GM18498 (cell line): Measurements from ENCODE around the gene FCAR.
"Not testable (repeated sequence)": the region's sequence is repeated elsewhere in the genome, so short reads cannot be mapped to it uniquely, and the experiment has no call there.

Source experiments
- ATAC-seq: cut with Tn5 transposase; IDR thresholded peaks from one replicate; pipeline ENCODE4 v1.9.1; 2021; ENCODE audit warnings: mild to moderate bottlenecking, moderate library complexity; ENCODE audit not compliant: unreplicated experiment

The FCAR gene

DNA sequence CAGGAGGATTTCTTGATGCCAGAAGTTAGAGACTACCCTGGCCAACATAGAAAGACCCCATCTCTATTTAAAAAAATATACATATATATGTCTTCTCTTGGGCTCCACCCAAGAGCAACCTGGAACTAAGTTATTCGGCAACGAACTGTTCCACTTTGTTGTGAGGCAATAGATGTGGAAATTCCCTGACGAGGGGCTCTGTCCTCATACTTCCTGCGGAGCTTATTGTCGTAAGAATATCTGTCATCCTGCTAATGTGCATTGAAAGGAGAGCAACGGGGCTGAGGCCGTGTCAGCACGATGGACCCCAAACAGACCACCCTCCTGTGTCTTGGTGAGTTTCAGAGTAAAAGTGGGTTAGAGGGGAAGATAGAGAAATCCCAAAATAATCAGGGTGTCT lies at the start of gene FCAR:
Gene FCAR, plus strand, starts transcription at position 246 of the 400 bp plus-strand sequence. Its CDS starts 55 bp downstream, at position 301.
- no peak for ATAC-seq

DNA sequence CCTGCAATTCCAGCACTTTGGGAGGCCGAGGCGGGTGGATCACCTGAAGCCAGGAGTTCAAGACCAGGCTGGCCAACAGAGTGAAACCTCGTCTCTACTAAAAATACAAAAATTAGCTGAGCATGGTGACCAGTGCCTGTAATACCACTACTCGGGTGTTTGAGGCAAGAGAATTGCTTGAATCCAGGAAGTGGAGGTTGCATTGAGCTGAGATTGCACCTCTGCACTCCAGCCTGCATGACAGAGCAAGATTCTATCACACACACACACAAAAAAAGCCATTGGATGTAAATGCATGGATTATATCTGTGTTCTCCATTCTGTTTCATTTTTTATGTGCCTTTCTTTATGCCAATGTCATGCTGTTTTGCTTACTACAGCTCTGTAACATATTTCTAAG lies 49.6 kb upstream of the FCAR start:
- ATAC-seq = not testable (repeated sequence)

DNA sequence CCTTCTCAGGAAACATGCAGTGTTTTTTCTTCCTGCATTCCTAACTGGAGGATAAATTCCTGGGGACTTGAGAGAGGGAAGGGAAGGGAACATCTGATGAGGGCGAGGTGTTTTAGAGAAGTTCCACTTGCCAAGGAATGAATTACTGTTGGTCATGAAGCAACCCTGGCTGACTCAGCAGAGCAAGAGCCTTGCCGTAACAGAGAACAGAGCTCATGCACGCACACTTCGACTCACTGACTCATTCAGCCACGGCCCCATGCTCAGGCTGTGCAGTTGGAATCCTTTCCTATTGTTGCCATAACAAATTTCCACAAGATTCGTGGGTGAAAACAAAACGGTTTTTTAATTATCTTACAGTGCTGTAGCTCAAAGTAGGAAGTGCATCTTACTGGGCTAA lies 48.7 kb upstream of the FCAR start:
- ATAC-seq = not testable (repeated sequence)

DNA sequence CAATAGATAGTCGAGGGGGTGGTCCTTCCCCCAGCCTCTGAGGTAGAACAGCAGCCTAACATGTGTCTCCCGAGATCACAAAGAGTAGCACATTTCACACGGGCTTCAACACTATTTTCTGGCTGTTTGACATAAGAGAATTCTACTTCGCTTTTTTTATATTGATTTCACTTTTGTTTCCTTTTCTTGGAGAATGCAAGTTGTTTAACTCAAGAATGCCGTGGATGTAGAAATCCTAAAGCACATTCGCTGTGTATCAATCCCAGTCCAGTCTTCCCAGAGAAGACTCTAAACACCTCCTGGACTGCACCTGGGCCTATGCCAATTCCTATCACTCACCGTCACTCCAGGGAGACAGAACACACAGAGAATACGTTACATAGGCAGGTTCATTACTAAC lies 46.0 kb upstream of the FCAR start:
- ATAC-seq = not testable (repeated sequence)

DNA sequence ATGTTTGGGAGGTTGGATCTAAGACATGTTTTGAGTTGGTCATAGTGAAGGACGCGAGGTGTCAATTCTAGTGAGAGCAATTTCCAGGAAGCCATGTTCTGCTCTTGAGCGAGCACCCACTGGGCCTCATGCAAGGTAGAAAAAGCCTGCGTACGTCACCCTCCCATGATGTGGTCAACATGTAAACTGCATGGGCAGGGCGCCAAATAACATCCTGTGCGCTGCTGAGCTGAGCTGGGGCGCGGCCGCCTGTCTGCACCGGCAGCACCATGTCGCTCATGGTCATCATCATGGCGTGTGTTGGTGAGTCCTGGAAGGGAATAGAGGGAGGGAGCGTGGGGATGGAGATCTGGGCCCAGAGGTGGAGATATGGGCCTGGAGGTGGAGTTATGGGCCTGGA lies 41.5 kb upstream of the FCAR start, which contains the start of gene KIR2DS4:
Gene KIR2DS4, plus strand, starts transcription at position 181 of the 400 bp plus-strand sequence.
- not testable (repeated sequence) for ATAC-seq

DNA sequence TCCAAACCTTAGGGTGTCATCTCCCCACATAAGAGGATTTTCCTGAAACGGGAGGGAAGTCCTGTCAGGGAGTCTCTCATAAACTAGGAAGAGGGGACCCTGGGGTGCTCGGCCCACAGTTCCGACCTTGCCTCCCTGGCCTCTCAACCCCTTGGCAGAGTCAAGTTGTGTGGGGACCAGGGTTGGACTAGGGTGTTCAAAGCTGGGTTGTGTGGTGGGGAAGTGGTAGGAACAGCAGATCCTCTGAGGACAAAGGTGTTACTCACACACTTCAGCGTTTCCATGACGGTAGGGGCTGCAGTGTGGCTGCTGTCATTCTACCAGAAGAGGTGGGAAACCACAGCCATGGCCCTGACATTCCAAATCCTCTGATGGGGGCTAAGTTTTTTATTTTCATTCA lies 38.9 kb upstream of the FCAR start:
- ATAC-seq = not testable (repeated sequence)

DNA sequence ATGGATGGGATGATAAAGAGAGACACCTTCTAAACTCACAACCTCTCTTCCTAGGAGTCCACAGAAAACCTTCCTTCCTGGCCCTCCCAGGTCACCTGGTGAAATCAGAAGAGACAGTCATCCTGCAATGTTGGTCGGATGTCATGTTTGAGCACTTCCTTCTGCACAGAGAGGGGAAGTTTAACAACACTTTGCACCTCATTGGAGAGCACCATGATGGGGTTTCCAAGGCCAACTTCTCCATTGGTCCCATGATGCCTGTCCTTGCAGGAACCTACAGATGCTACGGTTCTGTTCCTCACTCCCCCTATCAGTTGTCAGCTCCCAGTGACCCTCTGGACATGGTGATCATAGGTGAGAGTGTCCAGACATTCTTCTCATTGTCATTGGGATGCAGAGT lies 36.5 kb upstream of the FCAR start:
- not testable (repeated sequence) for ATAC-seq

DNA sequence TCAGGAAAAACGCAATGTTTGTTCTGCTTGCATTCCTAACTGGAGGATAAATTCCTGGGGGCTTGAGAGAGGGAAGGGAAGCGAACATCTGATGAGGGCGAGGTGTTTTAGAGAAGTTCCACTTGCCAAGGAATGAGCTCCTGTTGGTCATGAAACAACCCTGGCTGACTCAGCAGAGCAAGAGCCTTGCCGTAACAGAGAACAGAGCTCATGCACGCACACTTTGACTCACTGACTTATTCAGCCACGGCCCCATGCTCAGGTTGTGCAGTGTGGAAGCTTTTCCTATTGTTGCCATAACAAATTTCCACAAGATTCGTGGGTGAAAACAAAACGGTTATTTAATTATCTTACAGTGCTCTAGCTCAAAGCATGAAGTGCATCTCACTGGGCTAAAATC lies 30.9 kb upstream of the FCAR start:
- not testable (repeated sequence) for ATAC-seq

DNA sequence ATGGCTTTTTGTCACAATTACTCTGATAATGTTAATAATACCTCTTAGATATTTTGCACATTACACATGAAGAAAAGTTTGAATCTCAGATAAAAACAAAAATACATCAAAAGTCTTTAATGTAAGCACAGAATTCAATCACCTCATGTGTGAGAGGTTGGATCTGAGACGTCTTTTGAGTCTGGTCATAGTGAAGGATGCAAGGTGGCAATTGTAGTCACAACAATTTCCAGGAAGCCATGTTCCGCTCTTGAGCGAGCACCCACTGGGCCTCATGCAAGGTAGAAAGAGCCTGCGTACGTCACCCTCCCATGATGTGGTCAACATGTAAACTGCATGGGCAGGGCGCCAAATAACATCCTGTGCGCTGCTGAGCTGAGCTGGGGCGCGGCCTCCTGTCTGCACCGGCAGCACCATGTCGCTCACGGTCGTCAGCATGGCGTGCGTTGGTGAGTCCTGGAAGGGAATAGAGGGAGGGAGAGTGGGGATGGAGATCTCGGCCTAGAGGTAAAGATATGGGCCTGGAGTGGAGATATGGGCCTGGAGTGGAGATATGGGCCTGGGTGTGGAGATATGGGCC lies 23.9 kb upstream of the FCAR start, which contains the start of gene KIR3DL2:
Gene KIR3DL2, plus strand, starts transcription at position 383 of the 580 bp plus-strand sequence. Its CDS starts 33 bp downstream, at position 416.
- not testable (repeated sequence) for ATAC-seq

DNA sequence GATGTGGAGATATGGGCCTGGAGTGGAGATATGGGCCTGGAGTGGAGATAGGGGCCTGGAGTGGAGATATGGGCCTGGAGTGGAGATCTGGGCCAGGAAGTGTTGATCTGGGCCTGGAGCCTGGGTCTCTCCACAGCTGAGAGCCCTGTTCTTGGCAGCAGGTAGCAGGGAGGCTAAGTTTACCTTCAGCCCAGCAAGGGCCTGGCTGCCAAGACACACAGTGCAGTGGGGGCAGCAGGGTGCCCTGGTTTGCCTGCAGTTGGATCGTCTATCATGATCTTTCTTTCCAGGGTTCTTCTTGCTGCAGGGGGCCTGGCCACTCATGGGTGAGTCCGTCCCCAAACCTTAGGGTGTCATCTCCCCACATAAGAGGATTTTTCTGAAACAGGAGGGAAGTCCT lies 23.1 kb upstream of the FCAR start:
- no peak for ATAC-seq

DNA sequence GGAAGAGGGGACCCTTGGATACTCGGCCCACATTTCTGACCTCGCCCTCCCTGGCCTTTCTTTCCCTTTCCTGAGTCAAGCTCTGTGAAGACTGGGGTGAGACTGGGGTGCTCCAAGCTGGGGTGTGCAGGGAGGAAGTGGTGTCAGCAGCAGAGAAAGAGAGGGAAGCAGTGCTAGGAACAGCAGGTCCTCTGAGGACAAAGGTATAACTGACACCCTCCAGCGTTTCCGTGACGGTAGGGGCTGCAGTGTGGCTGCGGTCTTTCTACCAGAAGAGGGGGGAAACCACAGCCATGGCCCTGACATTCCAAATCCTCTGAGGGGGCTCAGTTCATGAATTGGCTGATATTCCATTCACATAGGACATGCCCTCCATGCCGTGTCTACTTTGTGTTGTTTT lies 22.7 kb upstream of the FCAR start:
- no peak for ATAC-seq

DNA sequence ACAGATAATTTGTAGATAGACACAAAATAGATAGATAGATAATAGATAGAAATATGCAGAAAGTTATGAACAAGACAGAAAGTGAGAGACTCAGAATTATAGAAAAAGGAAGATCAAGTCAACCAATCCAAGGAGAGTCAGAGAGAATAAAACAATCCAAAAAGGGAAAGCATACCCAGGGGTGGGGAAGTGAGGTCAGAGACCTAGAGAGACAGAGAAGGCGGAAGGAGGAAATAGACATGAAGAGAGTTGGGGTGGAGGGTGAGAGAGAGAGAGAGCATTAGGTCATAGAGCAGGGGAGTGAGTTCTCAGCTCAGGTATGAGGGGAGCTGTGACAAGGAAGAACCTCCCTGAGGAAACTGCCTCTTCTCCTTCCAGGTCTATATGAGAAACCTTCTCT lies 18.8 kb upstream of the FCAR start:
- not testable (repeated sequence) for ATAC-seq

DNA sequence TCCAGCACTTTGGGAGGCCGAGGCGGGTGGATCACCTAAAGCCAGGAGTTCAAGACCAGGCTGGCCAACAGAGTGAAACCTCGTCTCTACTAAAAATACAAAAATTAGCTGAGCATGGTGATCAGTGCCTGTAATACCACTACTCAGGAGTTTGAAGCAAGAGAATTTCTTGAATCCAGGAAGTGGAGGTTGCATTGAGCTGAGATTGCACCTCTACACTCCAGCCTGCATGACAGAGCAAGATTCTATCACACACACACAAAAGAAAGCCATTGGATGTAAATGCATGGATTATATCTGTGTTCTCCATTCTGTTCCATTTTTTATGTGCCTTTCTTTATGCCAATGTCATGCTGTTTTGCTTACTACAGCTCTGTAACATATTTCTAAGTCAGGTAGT lies 15.6 kb upstream of the FCAR start:
- ATAC-seq = not testable (repeated sequence)

DNA sequence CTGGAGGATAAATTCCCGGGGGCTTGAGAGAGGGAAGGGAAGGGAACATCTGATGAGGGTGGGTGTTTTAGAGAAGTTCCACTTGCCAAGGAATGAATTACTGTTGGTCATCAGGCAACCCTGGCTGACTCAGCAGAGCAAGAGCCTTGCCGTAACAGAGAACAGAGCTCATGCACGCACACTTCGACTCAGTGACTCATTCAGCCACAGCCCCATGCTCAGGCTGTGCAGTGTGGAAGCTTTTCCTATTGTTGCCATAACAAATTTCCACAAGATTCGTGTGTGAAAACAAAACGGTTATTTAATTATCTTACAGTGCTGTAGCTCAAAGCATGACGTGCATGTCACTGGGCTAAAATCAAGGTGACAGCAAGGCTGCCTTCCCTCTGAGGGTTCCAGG lies 14.6 kb upstream of the FCAR start:
- ATAC-seq = not testable (repeated sequence)

DNA sequence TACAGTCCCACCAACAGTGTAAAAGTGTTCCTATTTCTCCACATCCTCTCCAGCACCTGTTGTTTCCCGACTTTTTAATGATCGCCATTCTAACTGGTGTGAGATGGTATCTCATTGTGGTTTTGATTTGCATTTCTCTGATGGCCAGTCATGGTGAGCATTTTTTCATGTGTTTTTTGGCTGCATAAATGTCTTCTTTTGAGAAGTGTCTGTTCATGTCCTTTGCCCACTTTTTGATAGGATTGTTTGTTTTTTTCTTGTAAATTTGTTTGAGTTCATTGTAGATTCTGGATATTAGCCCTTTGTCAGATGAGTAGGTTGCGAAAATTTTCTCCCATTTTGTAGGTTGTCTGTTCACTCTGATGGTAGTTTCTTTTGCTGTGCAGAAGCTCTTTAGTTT lies 10.6 kb upstream of the FCAR start:
- ATAC-seq = not testable (repeated sequence)

DNA sequence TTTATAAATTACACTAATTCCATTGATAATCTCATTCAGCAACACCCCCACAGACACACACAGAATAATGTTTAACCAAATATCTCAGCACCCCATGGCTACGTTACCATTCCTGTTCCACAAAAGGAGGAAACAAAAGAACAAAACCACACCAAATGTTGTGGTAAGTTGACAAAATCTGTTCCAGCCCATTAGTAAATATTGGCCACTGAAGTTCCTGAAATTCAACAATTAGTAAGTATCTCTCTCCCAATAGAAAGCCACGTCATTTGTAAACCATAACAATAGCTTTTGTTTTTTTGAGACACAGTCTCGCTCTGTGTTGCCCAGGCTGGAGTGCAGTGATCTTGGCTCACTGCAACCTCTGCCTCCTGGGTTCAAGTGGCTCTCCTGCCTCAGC lies 2.3 kb upstream of the FCAR start:
- ATAC-seq = no peak

DNA sequence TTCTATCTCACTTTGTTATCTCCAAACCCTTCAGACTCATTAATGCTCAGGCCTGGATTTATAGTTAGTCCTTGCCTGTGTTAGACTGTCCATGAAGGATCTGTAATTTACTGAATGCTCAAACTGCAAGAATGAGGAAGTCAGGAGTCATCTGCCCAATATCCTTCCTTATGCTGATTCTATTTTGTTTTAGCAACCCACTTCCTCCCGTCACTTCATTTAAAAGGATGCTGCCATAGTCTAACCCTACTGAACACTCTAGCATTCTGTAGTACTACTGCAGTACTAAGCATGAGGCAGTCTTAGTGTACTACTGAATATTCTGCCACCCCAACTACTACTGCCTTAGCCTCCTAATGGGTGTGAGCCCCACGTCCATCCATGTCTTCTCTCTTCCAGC lies 1.5 kb downstream of the FCAR start:
- no peak for ATAC-seq

DNA sequence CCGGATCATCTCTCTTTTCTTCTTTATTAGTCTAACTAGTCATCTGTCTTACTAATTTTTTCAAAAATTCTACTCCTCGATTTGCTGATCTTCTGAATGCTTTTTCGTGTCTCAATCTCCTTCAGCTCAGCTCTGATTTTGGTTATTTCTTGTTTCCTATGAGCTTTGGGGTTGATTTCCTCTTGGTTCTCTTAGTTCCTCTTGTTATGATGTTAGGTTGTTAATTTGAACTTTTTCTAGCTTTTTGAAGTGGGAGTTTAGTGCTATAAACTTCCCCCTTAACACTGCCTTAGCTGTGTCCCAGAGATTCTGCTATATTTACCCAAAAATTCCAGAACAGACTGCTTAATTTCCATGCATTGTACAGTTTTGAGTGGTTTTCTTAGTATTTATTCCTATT lies 3.4 kb downstream of the FCAR start:
- no peak for ATAC-seq

DNA sequence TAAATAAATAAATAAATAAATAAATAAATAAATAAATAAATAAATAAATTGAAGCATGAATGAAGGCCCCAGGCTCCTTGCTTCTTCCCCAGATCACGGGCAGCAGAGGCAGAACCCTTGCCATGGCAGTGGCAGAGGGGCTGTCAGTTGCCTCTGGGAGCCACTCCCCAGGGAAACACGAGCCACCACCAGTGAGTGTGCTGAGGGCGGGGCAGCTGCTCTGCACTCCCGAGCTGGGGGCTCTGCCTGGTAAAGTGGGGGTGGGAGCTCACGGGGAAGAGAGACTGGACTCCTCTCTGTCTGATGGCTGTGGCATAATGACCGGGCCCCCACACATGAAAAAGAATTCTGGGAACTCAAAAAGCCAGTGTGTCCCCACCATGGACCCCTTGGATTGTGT lies 7.8 kb downstream of the FCAR start:
- ATAC-seq = no peak

DNA sequence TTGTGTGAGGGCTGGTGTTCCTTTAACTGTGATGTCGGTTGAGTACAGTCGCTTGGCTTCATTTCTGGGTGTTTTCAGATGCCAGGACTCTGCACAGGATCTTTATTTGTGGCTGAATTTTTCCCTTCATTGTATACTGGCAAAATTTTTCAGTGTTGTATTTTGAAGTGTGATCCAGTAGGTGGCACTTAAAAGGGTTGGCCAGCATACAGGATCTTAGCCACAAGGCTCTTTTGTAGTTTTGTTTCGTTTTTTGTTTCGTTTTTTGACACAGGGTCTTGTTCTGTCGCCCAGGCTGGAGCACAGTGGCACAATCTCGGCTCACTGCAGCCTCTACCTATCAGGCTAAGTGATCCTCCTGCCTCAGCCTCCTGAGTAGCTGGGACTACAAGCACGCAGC lies 8.7 kb downstream of the FCAR start:
- ATAC-seq = no peak

DNA sequence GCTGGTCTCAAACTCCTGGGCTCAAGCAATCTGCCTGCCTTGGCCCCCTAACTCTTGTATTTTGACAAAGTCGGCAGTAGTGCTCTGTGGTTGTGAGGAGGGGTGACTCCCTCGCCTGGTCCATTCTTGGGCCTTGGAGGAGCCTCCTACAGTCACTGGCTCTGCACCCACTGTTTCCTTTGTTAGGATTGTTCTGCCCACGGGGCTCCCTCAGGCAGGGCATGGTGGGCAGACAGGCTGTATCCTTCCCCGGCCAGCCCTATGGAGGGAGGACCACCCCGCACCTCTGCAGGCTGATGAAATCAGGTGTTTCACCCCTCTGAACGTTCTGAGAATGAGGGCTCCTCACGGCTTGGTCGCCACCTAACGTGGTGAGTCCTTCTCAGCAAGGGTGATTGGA lies 9.2 kb downstream of the FCAR start:
- no peak for ATAC-seq

DNA sequence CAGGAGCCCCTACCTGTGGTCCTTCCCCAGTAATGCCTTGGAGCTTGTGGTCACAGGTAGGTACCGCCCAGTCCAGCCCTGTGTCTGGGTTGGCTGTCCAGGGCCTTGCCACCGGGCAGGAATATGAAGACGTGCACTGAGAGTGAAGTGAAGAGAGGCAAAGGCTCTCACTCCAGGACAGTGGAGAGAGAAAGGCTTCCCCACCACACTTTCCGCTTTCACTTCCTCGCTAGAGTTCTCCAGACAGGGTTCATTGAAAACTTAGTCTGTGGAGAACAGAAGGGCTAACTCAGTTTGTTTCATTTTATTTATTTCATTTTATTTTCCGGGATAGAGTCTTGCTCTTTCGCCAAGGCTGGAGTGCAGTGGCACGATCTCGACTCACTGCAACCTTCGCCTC lies 14.2 kb downstream of the FCAR start:
- ATAC-seq = no peak

DNA sequence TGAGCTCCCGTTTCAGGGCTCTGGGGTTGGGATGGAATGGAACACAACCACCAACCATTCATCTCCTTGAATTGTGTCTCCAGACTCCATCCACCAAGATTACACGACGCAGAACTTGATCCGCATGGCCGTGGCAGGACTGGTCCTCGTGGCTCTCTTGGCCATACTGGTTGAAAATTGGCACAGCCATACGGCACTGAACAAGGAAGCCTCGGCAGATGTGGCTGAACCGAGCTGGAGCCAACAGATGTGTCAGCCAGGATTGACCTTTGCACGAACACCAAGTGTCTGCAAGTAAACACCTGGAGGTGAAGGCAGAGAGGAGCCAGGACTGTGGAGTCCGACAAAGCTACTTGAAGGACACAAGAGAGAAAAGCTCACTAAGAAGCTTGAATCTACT lies 15.5 kb downstream of the FCAR start:
- no peak for ATAC-seq
